Kidney glomerular epithelial cell (primary cell): ENCODE measurements around the gene AMPD2.
A peak's percentile ranks its signal among the peaks of the same experiment; 100 is the strongest.
"Not testable (repeated sequence)": the region's sequence is repeated elsewhere in the genome, so short reads cannot be mapped to it uniquely, and the experiment has no call there.

Experiments
- DNase-seq: peaks from one replicate; lab custom pipeline; 2025; lab: John Stamatoyannopoulos, UW

AMPD2 gene

DNA sequence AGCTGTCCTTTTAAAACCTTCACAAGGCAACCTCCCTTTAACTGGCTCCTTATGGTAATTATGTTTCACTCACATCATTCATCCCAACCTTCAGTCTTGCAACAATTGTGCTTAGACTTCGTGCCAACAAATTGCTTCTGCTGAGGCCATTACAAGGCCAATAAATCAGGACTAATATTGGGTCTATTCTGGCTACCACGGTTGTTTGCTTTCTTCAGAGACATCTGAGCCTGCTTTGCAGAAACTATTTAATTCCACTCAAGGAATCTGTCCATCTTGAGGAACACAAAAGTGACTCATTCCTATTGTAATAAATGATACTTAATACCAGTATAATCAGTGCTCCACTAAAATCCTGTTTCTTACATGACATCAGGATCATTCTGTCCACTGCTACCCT lies 33.7 kb downstream of the AMPD2 start:
- DNase-seq = no peak

DNA sequence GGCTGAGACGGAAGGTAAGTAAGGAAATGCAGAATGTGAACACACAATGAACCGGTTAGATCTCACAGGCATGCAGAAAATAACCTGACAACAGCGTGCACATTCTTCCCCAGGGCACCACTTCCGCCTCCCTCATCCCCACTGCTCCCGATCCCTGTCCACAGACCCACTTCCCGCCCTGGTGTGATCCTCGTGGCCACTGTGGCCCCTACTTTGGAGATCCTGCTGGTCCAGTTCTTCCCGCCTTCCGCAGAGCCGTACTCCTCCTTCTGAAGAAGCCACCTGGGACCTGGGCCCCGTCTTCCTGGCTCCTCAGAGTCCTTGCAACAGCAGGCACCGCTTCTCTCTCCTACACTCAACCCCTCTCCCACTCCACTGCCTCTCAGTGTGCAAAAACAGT lies 34.9 kb downstream of the AMPD2 start:
- DNase-seq = no peak

DNA sequence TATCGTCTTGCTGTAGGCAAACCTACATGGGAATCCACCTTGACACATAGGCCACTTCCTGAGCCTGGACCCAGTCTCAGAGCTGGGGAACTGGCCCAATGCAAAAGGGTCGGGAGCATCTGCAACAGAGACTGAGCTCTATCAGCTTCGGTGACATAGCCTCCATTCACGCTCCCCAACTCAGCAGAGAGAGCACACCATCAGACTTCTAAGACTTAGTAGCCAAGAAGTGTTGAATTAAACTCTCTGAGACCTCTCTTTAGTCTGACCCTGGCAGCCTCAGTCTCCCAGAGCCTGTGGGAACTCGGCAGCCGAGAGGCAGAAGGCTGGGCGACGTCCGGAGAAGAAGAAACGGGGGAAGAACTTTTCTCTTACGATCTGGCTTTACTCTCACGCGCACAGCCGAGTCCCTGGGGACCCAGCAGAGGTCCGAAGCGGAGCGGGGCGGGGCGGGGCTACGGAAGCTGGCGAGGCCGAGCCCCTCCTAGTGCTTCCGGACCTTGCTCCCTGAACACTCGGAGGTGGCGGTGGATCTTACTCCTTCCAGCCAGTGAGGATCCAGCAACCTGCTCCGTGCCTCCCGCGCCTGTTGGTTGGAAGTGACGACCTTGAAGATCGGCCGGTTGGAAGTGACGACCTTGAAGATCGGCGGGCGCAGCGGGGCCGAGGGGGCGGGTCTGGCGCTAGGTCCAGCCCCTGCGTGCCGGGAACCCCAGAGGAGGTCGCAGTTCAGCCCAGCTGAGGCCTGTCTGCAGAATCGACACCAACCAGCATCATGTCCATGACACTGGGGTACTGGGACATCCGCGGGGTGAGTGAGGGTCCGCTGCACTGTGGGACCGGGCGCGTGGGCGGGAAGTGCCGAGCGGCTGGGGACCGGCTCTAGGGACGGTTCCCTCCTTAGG lies 36.2 kb downstream of the AMPD2 start, which contains the start of gene GSTM4:
TSS of gene GSTM4 (plus strand) at position 485 of the 905 bp plus-strand sequence. CDS start at position 776, 291 bp downstream.
- DNase-seq = peak; percentile 40

- no peak for DNase-seq
Measured at GRCh38 chr1:109657395-109657794, 37.8 kb downstream of the AMPD2 start.

- no peak for DNase-seq
Measured at GRCh38 chr1:109657970-109658369, 38.3 kb downstream of the AMPD2 start.

GRCh38 chr1:109658533-109659042 lies 39.0 kb downstream of the AMPD2 start:
- DNase-seq = no peak

GRCh38 chr1:109659145-109659544 lies 39.5 kb downstream of the AMPD2 start:
- peak; percentile 73 for DNase-seq

- peak; percentile 57 for DNase-seq
Measured at GRCh38 chr1:109659997-109660690, 40.5 kb downstream of the AMPD2 start.

- not testable (repeated sequence) for DNase-seq
Measured at GRCh38 chr1:109660691-109661026, 41.0 kb downstream of the AMPD2 start.

GRCh38 chr1:109661391-109661790 lies 41.8 kb downstream of the AMPD2 start:
- DNase-seq = no peak

DNA sequence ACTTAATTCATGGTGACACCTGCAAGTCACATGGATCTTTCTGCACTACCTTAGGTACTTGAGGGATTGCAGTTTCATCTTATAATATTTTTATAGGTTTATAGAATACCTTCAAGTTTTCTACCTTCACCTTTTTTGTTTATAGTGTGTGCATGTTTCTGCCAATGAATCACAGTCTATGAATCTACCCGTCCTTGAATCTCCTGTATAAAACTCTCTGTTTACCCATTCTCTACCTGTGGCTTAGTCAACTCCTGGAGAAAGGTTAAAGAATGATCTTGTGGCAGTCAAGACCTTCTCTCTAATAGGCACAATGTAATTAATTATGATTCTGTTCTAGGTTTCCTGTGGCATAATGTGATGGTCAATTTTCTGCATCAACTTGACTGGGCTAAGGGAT lies 45.0 kb downstream of the AMPD2 start:
- no peak for DNase-seq

GRCh38 chr1:109667452-109668122 lies 48.0 kb downstream of the AMPD2 start, which contains the start of gene GSTM2:
GSTM2 (plus strand) TSS chr1:109668057; CDS start chr1:109668116, 59 bp downstream.
- DNase-seq = peak; percentile 49

- no peak for DNase-seq
Measured at GRCh38 chr1:109668123-109668775, 48.6 kb downstream of the AMPD2 start.

GRCh38 chr1:109669246-109669948 lies 49.8 kb downstream of the AMPD2 start:
- no peak for DNase-seq

DNA sequence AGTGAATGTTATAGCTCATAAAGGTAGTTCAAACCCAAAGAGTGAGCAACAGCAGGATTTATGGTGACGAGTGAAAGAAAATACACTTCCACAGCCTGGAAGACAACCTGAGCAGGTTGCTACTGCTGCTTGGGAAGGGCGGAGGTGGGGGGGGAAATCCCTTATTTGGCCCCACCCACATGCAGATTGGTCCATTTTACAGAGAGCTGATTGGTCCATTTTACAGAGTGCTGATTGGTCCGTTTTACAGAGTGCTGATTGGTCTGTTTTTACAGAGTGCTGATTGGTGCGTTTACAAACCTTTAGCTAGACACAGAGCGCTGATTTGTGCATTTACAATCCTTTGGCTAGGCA lies 50.3 kb downstream of the AMPD2 start:
- DNase-seq = not testable (repeated sequence)

DNA sequence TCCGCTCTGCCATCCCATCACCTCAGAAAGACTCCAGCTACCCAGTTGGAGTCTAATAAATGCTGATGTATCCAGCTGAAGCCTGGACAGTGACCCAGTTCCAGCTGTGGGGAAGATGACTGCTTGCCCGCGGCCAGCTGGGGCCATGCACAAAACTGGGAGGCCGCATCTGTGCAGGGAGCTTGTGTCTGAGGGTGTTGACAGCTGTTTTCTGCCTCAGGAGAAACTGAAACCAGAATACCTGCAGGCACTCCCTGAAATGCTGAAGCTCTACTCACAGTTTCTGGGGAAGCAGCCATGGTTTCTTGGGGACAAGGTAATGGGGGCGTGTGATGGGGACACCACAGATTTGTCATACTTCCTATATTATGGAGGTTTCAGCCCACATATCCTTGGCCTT lies 51.4 kb downstream of the AMPD2 start:
- DNase-seq = no peak

GRCh38 chr1:109673861-109674260 lies 54.2 kb downstream of the AMPD2 start:
- not testable (repeated sequence) for DNase-seq

GRCh38 chr1:109676683-109677381 lies 57.2 kb downstream of the AMPD2 start:
- not testable (repeated sequence) for DNase-seq

DNA sequence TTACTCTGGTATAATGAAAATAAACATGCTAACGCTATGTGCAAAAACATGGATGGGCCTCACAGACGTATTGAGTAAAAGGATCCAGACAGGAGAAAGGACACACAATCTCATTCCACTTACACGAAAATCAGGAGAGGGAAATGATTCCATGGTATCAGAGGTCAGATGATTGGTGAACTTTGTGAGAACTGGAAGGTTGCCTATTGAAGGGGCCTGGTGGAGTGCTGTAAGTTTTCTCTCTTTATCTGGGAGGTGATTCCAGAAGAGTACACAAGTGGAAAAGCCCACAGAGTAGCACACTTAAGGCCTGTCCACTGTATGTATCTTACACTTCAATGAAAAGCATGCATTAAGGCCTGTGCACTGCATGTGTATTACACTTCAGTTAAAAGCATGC lies 57.8 kb downstream of the AMPD2 start:
- DNase-seq = no peak

DNA sequence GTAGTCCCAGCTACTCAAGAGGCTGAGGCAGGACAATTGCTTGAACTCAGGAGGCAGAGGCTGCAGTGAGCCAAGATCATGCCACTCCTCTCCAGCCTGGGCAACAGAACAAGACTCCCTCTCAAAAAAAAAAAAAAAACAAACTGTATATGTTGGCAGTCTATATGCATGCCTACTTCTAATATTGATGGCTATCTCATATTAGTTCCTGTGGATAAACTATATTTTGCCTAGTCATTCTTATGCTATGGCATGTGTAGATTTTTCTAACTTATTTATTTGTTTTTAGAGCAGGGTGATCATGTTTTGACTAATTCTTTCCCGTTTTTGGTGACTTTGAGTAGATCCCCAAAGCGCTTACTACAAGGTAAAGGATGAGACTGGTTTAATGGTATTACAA lies 59.0 kb downstream of the AMPD2 start:
- not testable (repeated sequence) for DNase-seq
